GM12878 (cell line): ENCODE measurements around the gene HS6ST1. TPM values are rescaled to one million over a fixed set of nuclear protein-coding genes. Genes with fewer than 3 reads are reported as not detected.

Experiments used
- ATAC-seq: fragments of 200-7000 bp; cut with Tn5 transposase; 3 replicates; pipeline ENCODE4 v1.9.1; 2020; ENCODE audit warnings: mild to moderate bottlenecking, moderate library complexity
- BruUV-seq: library from RNA; stranded (reverse); fragments of 400-500 nt; replicated peaks from 2 replicates; lab custom pipeline; 2021; lab: Mats Ljungman, UMichigan
- CTCF ChIA-PET: fragments of 300-600 bp; sonication (Branson Sonifier 250); formaldehyde crosslinking; extraction: SDS; loops from one replicate; lab custom pipeline; 2021; ENCODE audit warnings: inconsistent platforms; lab: Yijun Ruan, JAX
- POLR2A ChIA-PET: fragments of 350-600 bp; formaldehyde crosslinking; extraction: SDS; loops from one replicate; lab custom pipeline; 2021; ENCODE audit warnings: inconsistent platforms; lab: Charles Lee
- RAD21 ChIA-PET: fragments of 300-600 bp; sonication (Branson Sonifier 250); formaldehyde crosslinking; loops from one replicate; lab custom pipeline; 2023; ENCODE audit warnings: antibody characterized with exemption; ENCODE audit not compliant: unreplicated experiment; lab: Charles Lee
- SMC1A ChIA-PET: fragments of 300-600 bp; sonication (Branson Sonifier 250); formaldehyde crosslinking; loops from one replicate; lab custom pipeline; 2023; ENCODE audit not compliant: unreplicated experiment, uncharacterized antibody; lab: Charles Lee
- DNase-seq: peaks from one replicate; pipeline ENCODE4 v3.0.0-alpha.2; 2011; ENCODE audit warnings: low read depth, low spot score
- FAIRE-seq: peaks from 3 replicates; lab custom pipeline; 2011; peaks lifted over from hg19 to GRCh38; lab: Jason Lieb, UNC
- H2AFZ ChIP-seq: 2 replicates; pipeline ENCODE4 v1.6.0; 2011; ENCODE audit warnings: low read depth, low read length, control low read depth; ENCODE audit not compliant: control insufficient read depth
- H3K27ac ChIP-seq: 2 replicates; pipeline ENCODE4 v1.5.1; 2011; ENCODE audit warnings: control low read depth; ENCODE audit not compliant: control insufficient read depth, insufficient read depth
- H3K27me3 ChIP-seq, 2 experiments: replicated peaks in 1 of 2; 2 replicates each; pipeline versions ENCODE4 v1.6.0 to v1.6.1; 2011; ENCODE audit warnings: low read length in 1 of 2; ENCODE audit not compliant: control insufficient read depth in 2 of 2, insufficient read depth in 2 of 2
- H3K36me3 ChIP-seq, 2 experiments: 2 replicates each; pipeline ENCODE4 v1.5.1; 2011; ENCODE audit warnings: low read length in 1 of 2; ENCODE audit not compliant: control insufficient read depth in 2 of 2, insufficient read depth in 2 of 2
- H3K4me1 ChIP-seq: 2 replicates; pipeline ENCODE4 v1.6.1; 2011; ENCODE audit warnings: mild to moderate bottlenecking, low read length, moderate library complexity, mixed read lengths; ENCODE audit not compliant: control insufficient read depth, insufficient read depth
- H3K4me2 ChIP-seq: 2 replicates; pipeline ENCODE4 v1.6.0; 2011; ENCODE audit warnings: control low read depth; ENCODE audit not compliant: control insufficient read depth, insufficient read depth
- H3K4me3 ChIP-seq: fragments of 200-600 bp; sonication (generic); 2 replicates; pipeline ENCODE4 v1.5.1; 2016
- H3K79me2 ChIP-seq: 2 replicates; pipeline ENCODE4 v1.6.0; 2011; ENCODE audit warnings: low read length; ENCODE audit not compliant: control insufficient read depth, insufficient read depth
- H3K9ac ChIP-seq: 2 replicates; pipeline ENCODE4 v1.8.0; 2011; ENCODE audit warnings: low read length, control low read depth, mixed read lengths; ENCODE audit not compliant: control insufficient read depth, insufficient read depth
- H3K9me3 ChIP-seq: replicated peaks from 3 replicates; pipeline ENCODE4 v1.5.1; 2011; ENCODE audit warnings: mild to moderate bottlenecking, low read length; ENCODE audit not compliant: control insufficient read depth, insufficient read depth
- H4K20me1 ChIP-seq: 2 replicates; pipeline ENCODE4 v1.6.0; 2011; ENCODE audit not compliant: control insufficient read depth, insufficient read depth
- BACH1 ChIP-seq: fragments of 450-650 bp; IDR thresholded peaks from 2 replicates; pipeline ENCODE4 v1.6.1; 2017; ENCODE audit warnings: mild to moderate bottlenecking, borderline replicate concordance
- EZH2 ChIP-seq: IDR thresholded peaks from 2 replicates; pipeline ENCODE4 v1.6.1; 2012; ENCODE audit warnings: low read depth, mild to moderate bottlenecking, control low read depth, inconsistent platforms, low read length, borderline replicate concordance; ENCODE audit not compliant: control insufficient read depth
- FOS ChIP-seq: IDR thresholded peaks from 3 replicates; pipeline ENCODE4 v1.6.1; 2011; ENCODE audit warnings: borderline replicate concordance; ENCODE audit not compliant: insufficient read length; ENCODE audit errors: extremely low read depth
- SMAD1 ChIP-seq: fragments of 450-650 bp; IDR thresholded peaks from 2 replicates; pipeline ENCODE4 v1.6.1; 2018; ENCODE audit warnings: mild to moderate bottlenecking, low read depth; ENCODE audit not compliant: partially characterized antibody
- SPI1 ChIP-seq: IDR thresholded peaks from 2 replicates; pipeline ENCODE4 v1.6.1; 2011; ENCODE audit warnings: low read depth, mild to moderate bottlenecking, low read length, moderate library complexity, borderline replicate concordance; ENCODE audit not compliant: insufficient read depth
- WRNIP1 ChIP-seq: IDR thresholded peaks from 2 replicates; pipeline ENCODE4 v1.6.1; 2011; ENCODE audit warnings: low read depth, low read length, improper control_type of control experiment, borderline replicate concordance
- ZZZ3 ChIP-seq: IDR thresholded peaks from 2 replicates; pipeline ENCODE4 v1.6.1; 2011; ENCODE audit warnings: low read depth; ENCODE audit not compliant: control insufficient read depth, insufficient read length
- WGBS: methylation state at CpG from one replicate; pipeline ENCODE4 v1.1.6; 2016; ENCODE audit warnings: low lambda C conversion rate; ENCODE audit not compliant: insufficient replicate concordance, insufficient coverage; ENCODE audit errors: missing lambda C conversion rate; 5-methylcytosine and 5-hydroxymethylcytosine counted together
- in situ Hi-C: fragments of 300-500 bp; cut with MboI; formaldehyde crosslinking; loops from 9 replicates; pipeline ENCODE4 v1.14.3; 2018; ENCODE audit warnings: mixed read lengths
- intact Hi-C: fragments of 100-400 bp; cut with micrococcal nuclease; formaldehyde crosslinking; loops from one replicate; pipeline ENCODE4 v1.14.2; 2022; ENCODE audit not compliant: unreplicated experiment
- polyA plus RNA-seq, 11 experiments: library from polyadenylated mRNA; depleted of rRNA in 4 of 11; unstranded in 6 of 11; stranded (reverse) in 5 of 11; fragments of >200 nt; fragmentation: Nextera tagmentation in 4 of 11; fragmentation: Illumina TruSeq in 1 of 11; extraction: Ambion mirVana in 4 of 11; extraction: Trizol in 1 of 11; gene quantifications; 1 replicate in 1 of 11; 2 replicates in 10 of 11; pipeline versions ENCODE4 v1.2.1 to v1.2.3, GENCODE V29; 2011 to 2016; ENCODE audit warnings: inconsistent platforms in 2 of 11, missing spikeins in 2 of 11, low read depth in 1 of 11
- total RNA-seq, 4 experiments: library from RNA; depleted of rRNA in 3 of 4; stranded (reverse); fragments of >200 nt in 3 of 4; fragmentation: Illumina TruSeq in 1 of 4; extraction: Trizol in 1 of 4; gene quantifications; 2 replicates each; pipeline versions ENCODE4 v1.2.1 to v1.2.3, GENCODE V29; 2013 to 2021

The HS6ST1 gene
- total and polyA plus RNA-seq, 10 of the 15 experiments (the other 5 are each of a cell fraction or from before 2014, with no cell fraction given), result 0.48 to 17.0 (median 4.7) TPM

DNA sequence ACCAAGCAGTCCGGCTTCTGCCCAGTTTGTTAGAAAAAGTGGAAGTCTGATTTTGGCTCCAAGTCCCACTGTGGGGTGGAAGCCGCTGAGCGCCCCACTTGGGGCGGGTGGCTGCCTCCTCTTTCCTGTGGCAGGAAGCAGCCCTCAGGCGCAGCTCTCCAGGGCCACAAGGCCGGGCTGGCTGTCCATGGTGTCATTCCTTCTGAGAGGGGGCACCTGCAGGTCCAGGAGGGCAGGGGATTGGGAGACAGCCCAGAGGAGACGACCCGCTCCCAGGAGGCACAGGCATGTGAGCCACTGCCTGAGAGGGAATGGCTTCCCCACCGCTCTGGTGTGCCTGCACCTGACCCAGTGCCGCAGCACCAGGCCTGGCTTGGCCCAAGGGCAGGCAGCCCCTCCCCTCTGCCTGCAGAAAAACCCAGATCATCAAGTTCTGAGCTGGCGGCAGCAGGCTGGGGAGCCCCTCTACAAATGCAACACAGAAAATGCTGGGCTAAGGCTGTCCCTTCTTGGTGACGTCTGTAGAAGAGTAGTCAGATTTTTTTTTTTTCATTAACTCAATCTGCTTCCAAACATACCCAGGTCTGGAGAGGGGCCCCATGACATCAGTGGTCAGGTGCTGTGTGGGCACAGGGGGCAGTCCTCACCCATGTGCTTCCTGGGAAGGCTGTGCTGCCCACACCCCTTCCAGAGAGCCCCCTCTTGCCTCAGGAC, 38.4 kb downstream of the HS6ST1 start (continued):
- TF ChIP-seq EZH2 (no peak), WRNIP1 (no peak), SPI1 (no peak), ZZZ3 (no peak), SMAD1 (no peak)

DNA sequence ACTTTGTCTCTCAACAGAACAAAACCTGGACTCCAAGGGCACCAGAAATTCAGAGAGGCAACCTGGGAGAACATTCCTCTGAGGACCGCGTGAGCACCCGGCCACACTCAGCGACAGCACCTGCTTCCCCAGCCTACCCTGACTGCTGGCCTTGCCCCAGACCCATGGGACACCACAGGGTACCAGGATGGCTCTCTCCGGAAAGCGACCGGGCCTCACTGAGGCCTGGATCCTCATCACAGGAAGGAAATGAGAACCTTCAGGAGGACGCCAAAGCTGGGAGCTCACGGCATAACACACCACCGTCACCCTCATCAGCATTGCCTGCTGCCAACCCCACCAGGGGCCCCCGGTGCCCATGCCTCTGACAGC, 38.9 kb downstream of the HS6ST1 start:
- ChIA-PET SMC1A (no interaction called here), POLR2A (no interaction called here), RAD21 (no interaction called here), CTCF (interaction anchor here (1.2 kb wide), 1 partner anchor 8 kb away, joined by 3 read pairs; no protein-coding TSS in a partner anchor)
- Histone ChIP-seq H4K20me1 (no peaks in the 10 kb centered on the region), H2AFZ (no peak overlapping the region), H3K9me3 (no peaks in the 10 kb centered on the region; the same call in 1 of the 3 replicates), H3K4me2 (no peak overlapping the region), H3K36me3 (peaks cover 0 to 3% of the 10 kb centered on the region in 2 experiments; a peak in 3 of 4 replicates), H3K4me3 (no peak overlapping the region), H3K4me1 (no peaks in the 10 kb centered on the region), H3K27ac (no peak overlapping the region), H3K9ac (no peak overlapping the region), H3K79me2 (no peaks in the 10 kb centered on the region), H3K27me3 (no peaks in the 10 kb centered on the region)
- no TSS peak for BruUV-seq
- FAIRE-seq, result no peak
- in situ Hi-C loops, result no loop called here
- DNase-seq, result no peak
- 91% methylated on average over 11 of the region's 11 CpGs for WGBS
- TF ChIP-seq FOS (no peak), BACH1 (no peak)
- ATAC-seq, result no peak
- intact Hi-C loops, result no loop called here
